OCI-LY3 (cell line): ENCODE measurements around the gene LMBRD1.

Experiments used
- CTCF ChIP-seq: fragments of 200-600, 300-600 bp; sonication (generic); IDR thresholded peaks from 2 replicates; pipeline ENCODE4 v1.5.1; 2014; ENCODE audit warnings: antibody characterized with exemption, low read length, low read depth
- EZH2phosphoT487 ChIP-seq: fragments of 200-600 bp; shearing (Covaris generic); IDR thresholded peaks from 2 replicates; pipeline ENCODE4 v1.6.1; 2018; ENCODE audit warnings: antibody characterized with exemption, mixed run types, low read depth

- no peak for TF ChIP-seq CTCF
- TF ChIP-seq EZH2phosphoT487 = no peak
These were observed 146.1 kb downstream of the LMBRD1 start for GRCh38 chr6:69650703-69651102.
